H1 (cell line): ENCODE data around the gene AHSP. TPM values are rescaled to one million over a fixed set of nuclear protein-coding genes. Genes with fewer than 3 reads are reported as not detected.

Source experiments
- CBX8 ChIP-seq: fragments of 300-800, 300-1000 bp; sonication (generic); IDR thresholded peaks from 2 replicates; pipeline ENCODE4 v1.7.1; 2016; ENCODE audit warnings: low read depth, low read length, borderline replicate concordance
- JUND ChIP-seq: IDR thresholded peaks from 2 replicates; pipeline ENCODE4 v1.6.1; 2011; ENCODE audit warnings: mild to moderate bottlenecking, improper control_type of control experiment, low read length
- TAF1 ChIP-seq: IDR thresholded peaks from 2 replicates; pipeline ENCODE4 v1.6.1; 2011; ENCODE audit warnings: mild to moderate bottlenecking, low read depth, low read length
- polyA plus RNA-seq, 7 experiments: library from polyadenylated mRNA; depleted of rRNA in 3 of 7; stranded (reverse) in 5 of 7; unstranded in 2 of 7; fragments of >200 nt in 5 of 7; fragments of 200-250 nt in 2 of 7; gene quantifications; 1 replicate in 5 of 7; 2 replicates in 1 of 7; 4 replicates in 1 of 7; pipeline versions ENCODE4 v1.2.1 to v1.2.3, GENCODE V29; 2011 to 2013; ENCODE audit warnings: missing spikeins in 2 of 7, mixed read lengths in 2 of 7
- total RNA-seq: library from RNA; stranded (reverse); fragmentation: NEBNext Ultra II Directional; extraction: Animal tissue kit (Norgen Biotek cat#: 25700); gene quantifications from 2 replicates; pipeline ENCODE4 v1.2.1, GENCODE V29; 2021
- TF ChIP-seq, protein P1 (sequence below): IDR thresholded peaks from 2 replicates; pipeline ENCODE4 v1.6.1; 2011; ENCODE audit warnings: low read depth, mild to moderate bottlenecking, low read length; ENCODE audit not compliant: insufficient read depth
- TF ChIP-seq, protein P2 (sequence below), 3 experiments: IDR thresholded peaks; 1 replicate in 2 of 3; 2 replicates in 1 of 3; pipeline versions ENCODE4 v1.5.1 to v1.6.1; 2011; ENCODE audit warnings: low read length in 3 of 3, mild to moderate bottlenecking in 3 of 3, inconsistent platforms in 2 of 3, low read depth in 1 of 3, moderate library complexity in 1 of 3; ENCODE audit not compliant: insufficient read depth in 1 of 3; ENCODE audit errors: control extremely low read depth in 1 of 3

The AHSP gene
- total and polyA plus RNA-seq, 2 of the 8 experiments (the other 6 are each of a cell fraction or from before 2014, with no cell fraction given) = 0.91 to 15.3 TPM

DNA sequence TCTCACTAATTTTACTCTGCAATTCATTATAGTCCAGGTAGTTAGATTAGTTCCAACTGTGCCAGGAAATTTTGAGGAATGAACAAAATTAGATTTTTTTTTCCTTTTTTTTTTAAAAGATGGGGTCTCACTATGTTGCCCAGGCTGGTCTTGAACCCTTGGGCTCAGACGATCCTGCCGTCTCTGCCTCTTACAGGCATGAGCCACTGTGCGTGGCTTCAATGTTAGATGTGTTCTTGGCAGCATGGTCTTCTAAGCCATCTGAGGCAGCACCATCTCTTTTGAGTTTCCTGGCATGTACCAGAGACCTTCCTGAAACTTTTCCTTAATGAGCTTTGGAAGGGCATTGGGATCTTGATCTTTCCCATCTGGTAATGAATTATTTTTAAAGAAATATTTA is 2.6 kb upstream of the AHSP start (continued):
- TF ChIP-seq TAF1 (no peak), JUND (no peak), CBX8 (no peak)
- TF ChIP-seq, protein P1, sequence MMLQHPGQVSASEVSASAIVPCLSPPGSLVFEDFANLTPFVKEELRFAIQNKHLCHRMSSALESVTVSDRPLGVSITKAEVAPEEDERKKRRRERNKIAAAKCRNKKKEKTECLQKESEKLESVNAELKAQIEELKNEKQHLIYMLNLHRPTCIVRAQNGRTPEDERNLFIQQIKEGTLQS = no peak
- TF ChIP-seq, protein P2, sequence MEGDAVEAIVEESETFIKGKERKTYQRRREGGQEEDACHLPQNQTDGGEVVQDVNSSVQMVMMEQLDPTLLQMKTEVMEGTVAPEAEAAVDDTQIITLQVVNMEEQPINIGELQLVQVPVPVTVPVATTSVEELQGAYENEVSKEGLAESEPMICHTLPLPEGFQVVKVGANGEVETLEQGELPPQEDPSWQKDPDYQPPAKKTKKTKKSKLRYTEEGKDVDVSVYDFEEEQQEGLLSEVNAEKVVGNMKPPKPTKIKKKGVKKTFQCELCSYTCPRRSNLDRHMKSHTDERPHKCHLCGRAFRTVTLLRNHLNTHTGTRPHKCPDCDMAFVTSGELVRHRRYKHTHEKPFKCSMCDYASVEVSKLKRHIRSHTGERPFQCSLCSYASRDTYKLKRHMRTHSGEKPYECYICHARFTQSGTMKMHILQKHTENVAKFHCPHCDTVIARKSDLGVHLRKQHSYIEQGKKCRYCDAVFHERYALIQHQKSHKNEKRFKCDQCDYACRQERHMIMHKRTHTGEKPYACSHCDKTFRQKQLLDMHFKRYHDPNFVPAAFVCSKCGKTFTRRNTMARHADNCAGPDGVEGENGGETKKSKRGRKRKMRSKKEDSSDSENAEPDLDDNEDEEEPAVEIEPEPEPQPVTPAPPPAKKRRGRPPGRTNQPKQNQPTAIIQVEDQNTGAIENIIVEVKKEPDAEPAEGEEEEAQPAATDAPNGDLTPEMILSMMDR (IDR thresholded peaks at IDR 0.05; ENCODE audit: control extremely low read depth in 1 of 3, insufficient read depth in 1 of 3, low read depth in 1 of 3, low read length in 3 of 3) = no peak
